CD4-positive, alpha-beta T cell treated with Interleukin-21 for 1 hour (primary cell): ENCODE data around the gene FGF22.
A peak's percentile ranks its signal among the peaks of the same experiment; 100 is the strongest.
"Not testable (repeated sequence)": the region's sequence is repeated elsewhere in the genome, so short reads cannot be mapped to it uniquely, and the experiment has no call there.

ENCODE experiments used
- DNase-seq: peaks from one replicate; pipeline ENCODE4 v3.0.0-alpha.2; 2020

FGF22 gene

DNA sequence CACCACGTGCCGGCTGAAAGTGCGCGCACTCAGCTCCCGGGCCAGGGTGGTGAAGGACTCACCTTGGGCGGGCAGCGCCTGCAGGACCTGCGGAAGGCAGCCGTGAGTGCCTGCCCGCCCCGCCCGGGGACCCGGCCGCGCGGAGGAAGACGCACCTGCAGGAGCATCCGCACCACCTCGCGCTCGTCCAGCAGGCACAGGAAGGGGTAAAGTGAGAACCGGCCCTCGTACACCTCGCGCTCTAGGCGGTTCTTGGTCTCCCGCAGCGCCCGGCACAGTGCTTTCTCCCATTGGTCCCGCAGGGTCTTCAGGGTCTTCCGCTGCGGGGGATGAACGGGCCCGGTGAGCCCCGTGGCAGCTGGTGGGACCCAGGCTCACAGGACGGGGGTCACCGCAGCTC, 17.0 kb upstream of the FGF22 start:
- no peak for DNase-seq

DNA sequence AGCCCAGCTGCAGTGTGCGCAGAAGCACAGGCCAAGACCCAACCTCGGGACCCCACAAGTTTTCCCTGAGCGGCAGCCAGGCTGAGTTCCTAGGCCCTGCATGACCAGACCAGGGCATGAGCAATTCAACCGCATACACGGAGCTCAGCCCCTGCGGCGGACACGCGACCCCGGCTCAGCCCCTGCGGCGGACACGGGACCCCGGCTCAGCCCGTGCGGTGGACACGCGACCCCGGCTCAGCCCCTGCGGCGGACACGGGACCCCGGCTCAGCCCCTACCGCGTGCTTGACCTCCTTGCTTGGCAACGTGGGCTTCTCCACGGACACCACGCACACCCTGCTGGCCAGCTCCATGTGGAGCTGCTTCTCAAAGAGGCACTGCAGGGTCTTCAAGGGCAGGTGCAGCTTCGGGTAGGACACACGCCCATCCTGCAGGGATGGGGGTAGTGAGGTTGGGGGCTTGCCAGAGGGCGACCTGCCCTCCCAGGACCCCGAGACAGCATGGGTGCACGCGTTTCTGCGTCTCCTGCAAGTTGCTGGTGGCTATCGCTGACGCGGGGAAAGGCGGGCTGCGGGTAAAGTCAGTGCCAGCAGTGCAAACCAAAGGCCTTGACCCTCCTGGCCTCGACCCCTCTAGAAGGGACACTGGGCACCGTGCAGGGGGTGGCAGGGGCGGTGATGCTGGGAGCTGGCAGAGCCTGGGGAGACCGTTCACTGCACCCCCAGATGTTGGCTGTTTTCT, 16.3 kb upstream of the FGF22 start:
- DNase-seq: no peak

DNA sequence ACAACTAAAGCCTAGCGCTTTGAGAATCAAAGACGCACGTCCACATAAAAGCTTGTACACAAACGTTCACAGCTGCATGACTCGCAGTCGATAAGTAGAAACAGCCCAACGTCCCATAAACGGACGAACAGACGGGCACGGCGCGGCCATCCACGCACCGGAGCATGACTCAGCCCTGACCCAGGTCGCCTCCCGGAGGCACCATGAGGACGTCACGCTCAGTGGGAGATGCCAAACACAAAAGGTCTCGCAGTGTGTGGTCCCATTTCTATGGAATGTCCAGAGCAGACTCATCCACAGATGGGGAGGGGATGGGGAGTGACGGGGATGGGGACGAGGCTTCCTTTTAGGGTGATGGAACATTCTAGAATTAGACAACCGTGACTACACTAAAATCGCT, 15.7 kb upstream of the FGF22 start:
- DNase-seq: no peak

DNA sequence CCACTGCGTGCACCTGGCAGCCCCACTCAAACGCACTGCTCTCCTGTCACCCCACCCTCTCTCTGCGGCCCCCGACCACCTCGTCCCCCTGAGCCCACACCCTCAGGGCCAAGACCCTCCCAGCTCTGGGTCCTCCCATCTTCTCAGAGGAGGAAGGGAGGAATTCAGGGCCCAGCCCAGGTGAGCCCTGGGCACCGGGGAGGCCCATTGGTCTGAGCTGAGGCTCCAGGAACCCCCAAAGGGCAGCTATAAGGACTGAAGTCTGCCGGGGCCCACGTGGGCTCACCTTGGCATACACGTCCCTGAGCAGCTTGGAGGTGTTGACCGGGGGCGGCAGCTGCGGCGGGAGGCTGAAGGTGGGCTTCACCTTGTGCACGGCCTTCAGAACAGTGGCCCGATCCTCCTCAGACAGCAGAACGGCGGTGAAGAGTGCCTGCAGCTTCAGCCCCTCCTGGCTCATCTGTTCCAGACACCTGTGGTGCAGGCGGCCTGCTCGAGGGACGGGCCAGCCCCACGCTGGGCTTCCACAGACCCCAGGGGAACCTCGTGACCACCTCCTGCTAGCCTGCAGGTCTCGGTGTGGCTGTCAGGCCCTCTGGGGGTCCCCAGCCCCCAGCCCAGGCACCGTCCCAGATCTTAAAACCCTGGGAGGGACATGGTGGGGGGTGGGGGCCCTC, 15.1 kb upstream of the FGF22 start:
- no peak for DNase-seq

DNA sequence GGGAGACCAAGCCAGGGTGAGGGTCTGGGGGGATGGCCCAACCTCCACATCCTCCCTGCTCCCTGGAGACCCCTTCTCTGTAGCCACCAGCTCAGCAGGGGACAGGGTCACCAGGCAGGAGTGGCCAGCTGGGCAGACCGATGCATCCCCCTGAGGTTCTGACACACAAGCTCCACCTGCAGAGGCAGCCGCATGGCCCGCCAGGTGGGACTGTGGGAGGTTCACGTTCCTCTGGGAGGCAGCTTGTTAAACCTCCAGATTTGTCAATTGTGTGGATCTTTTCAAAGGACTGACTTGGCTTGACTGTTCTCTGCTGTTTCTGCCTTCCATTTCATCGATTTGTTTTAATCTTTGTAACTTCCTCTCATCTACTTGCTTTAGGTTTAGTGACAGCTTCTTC, 14.4 kb upstream of the FGF22 start:
- no peak for DNase-seq

DNA sequence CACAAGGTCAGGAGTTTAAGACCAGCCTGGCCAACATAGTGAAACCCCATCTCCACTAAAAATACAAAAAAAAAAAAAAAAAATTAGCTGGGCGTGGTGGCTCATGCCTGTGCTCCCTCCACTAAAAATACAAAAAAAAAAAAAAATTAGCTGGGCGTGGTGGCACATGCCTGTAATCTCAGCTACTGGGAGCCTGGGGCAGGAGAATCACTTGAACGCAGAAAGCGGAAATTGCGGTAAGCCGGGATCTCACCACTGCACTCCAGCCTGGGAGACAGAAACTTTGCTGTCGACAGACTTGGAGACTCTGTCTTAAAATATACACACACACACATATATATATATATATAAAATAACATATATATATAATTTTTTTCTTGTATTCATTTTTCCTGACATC, 13.1 kb upstream of the FGF22 start:
- not testable (repeated sequence) for DNase-seq

DNA sequence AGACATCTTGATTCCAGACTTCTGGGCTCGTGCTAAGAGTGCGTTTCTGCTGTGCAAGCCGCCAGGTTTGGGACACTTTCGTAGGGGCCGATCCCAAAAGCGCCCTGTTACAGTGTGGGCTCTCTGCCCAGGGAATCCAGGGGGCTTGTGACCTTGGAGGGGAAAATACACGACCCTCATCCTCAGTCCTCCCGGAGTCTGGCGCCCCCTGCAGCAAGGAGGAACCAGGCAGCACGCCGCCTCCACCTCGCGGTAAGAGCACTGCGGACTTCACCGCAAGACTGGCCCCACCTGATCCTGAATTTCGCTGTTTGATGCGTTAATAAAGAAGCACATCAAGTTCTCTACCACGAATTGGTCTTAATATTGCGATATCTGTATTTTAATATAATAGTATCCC, 11.5 kb upstream of the FGF22 start:
- DNase-seq: no peak

DNA sequence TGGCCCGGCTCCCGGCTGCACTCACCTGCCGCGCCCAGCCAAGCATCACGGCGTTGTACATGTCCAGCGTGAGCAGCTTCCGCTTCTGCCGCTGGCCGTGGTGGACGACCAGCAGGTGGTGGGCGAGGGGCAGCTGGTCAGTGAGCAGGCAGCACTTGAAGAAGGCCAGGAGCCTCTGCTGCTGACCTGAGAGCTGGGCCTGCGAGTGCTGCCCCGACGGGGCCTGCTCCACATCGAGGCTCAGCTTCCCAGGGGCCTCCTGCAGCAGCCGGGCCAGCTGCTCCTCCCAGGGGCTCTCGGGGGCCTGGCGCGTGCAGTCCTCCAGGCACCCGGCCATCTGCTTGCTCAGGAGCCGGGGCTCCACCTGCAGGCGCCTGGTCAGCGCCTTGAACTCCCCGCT, 10.2 kb upstream of the FGF22 start:
- DNase-seq: not testable (repeated sequence)

DNA sequence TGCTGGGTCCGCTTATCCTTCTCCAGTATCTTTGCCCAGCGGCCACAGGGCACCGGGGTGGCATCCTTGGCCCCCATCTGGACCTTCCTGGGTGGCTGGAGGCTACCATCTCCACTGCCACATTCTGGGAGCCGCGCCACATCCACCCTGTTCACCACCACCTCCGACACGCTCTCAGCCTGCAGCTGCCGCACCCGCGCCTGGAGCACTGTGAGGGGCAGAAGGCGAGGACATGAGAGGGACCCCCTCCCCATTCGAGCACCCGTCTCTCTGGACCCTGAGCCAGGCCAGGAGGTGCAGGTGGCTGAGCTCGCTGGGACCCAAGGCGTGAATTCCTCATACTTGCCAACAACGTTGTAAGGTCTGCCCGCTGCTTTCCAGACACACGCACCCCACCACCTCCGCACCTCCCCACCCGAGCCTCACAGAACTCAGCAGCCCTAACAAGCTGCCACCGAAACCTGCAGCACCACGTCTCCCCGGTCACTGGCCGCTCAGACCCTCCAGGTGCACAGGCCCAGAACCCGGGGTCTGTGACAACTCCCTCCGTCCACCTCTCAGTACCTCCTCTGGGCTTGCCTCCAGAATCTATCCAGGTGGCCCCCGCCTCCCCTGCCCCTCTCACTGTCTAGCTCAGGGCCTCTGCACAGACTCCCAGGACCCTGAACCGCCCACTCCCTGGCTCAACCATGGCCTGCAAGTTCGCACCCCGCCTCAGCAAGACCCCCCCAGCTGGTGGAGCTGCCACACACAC, 9.5 kb upstream of the FGF22 start:
- no peak for DNase-seq

DNA sequence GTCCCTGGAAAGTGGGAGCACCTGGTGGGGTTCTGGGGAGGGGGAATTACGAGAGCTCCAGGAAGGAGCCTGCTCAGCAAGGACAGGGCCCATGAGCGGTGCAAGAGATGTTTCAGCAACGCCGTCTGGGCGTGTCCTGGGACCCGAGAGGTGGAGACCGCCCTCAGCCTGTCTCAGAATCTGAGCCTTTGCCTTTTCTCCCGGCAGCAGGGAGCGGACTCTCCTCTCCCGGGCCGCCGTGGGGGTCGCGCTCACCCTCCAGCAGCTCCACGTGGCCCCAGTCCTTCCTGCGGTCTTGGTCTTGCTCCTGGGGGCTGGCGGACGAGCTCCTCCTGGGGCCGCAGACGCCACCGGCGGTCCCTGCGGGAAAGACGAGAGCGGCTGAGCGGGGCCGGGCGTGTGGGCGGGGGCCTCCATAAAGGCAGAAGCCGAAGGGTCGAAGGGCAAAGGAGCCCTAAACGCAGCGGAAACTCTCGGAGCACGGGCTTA, 7.1 kb upstream of the FGF22 start:
- DNase-seq: no peak

DNA sequence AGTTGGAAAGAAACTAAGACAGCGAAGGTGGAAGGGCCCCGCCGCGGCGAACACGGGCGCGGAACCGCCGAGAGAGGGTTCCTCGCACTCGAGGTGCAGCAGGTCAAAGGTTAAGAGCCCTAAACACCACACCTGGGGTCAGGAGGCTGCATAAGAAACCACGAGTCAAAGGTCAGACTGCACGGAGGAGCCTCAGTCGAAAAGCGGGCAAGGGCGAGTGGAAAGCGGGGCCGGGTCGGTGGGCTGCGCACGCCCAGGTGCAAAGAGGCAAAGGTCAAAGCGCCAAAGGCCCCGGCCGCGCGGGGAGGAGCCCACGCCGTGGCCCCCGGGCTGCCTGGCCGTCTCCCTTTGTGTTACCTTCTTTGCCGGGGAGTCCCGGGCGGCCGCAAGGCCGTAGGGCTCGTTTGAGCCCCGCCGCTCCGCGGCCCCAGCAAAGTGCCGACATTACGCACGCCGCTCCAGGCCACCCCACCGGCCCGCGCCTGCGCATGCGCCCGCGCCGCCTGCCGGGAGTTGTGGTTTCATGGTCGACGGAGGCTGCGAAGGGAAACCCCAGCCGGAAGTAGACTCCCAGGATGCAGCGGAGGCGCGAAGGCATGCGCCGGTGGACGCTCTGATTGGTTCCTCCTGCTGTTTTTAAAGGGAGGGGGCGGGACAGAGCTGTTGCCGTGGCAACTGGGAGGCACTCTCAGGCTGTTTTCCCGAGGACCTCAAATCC, 6.5 kb upstream of the FGF22 start, which contains the start of gene POLRMT:
POLRMT (minus strand) TSS at position 470 of the 718 bp plus-strand sequence; CDS start at position 445, 25 bp downstream.
- DNase-seq: peak; percentile 98

DNA sequence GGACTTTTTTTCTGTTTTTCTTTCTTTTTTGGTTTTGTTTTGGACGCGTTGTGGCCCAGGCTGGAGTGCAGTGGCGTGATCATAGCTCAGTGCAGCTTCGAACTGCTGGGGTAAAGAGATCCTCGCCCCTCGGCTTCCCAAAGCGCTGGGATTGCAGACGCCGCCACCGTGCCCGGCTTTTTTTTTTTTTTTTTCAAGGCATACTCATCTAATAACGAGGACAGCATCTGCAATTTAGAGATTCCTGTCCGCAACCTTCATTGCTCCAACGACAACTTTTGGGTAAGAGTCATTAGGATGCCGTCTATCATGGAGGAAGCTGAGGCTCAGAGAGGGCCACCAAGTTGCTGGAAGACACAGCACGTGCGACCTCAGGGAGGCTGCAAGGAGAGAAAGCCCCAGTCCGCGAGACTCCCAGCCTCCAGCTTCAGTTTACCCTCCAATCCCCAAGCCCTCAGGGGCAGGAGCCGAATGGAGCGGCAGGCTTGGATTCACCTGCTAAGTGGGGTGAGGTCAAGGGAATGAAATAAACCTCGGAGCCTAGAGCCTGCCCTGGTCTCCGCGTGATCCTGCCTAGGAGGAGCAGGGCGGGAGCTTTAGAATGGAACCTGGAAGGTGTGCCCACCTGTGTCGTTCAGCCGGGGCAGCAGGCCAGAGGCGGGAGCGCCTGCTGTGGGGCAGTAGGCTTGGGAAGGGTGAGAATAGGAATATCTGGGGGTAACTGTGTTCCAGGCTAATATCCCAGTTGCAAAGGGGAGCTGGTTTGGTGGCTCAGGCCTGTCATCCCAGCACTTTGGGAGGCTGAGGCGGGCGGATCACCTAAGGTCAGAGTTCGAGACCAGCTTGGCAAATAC, 5.7 kb upstream of the FGF22 start:
- no peak for DNase-seq

DNA sequence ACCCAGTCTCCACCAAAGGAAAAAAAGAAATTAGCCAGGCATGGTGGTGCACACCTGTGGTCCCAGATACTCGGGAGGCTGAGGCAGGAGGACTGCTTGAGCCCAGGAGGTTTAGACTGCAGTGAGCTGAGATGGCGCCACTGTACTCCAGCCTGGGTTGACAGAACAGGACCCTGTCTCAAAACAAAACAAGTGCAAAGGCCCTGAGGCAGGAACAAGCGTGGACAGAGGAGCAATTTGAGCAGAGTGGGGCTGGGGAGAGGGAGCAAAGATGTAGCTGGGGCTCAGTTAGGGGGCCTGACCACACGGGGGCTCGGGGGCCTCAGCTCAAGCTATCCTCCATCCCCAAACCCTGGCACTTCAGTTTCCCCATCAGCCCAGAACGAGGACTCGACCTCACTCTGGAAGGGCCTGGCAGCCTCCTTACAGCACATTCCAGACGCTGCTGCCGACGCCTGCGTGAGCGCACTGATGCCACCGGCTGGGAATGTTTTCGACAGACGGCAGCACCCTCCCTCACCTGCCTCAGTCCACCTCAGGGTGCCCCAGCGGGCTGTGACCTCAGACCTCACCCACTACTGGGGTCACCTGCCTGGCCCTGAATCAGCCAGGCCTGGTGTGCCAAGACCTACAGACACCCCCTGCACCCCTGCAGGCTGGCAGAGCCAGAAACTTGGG, 4.6 kb upstream of the FGF22 start:
- no peak for DNase-seq

DNA sequence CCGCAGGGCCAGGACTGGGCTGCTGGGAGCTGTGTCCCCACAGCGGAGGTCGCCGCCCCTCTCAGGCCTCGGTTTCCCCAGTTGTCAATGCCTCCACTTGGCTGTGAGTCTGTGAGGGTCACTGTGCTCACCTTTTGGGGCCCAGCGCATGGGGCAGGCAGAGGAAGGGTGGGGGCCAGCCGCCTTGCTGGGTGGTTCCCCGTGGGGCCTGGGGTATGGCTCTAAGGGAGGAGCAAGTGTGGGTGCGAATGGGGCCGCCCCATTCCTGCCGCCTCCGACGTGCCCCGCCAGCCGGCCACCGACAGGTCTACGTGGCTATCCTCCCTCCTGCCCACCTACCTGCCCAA, 800 bp upstream of the FGF22 start:
- DNase-seq: no peak

DNA sequence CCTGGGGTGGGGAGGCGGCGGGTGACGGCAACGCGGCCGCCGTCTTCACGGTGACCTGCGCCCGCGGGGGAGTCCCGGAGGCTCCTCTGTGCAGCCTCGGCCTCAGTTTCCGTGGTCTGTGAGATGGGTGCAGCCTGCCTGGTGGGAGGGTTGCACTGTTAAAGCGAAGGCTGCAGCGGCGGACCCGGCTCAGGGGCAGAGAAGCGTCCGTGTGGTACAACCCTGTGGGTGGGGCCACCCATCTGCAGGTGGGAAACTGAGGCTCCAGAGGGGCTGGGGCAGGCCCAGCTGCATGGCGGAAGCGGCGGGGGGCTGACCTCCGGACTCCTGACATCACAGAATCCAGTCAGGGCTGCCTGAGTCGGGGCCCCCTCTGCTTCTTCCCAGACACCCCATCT, 481 bp downstream of the FGF22 start:
- no peak for DNase-seq

DNA sequence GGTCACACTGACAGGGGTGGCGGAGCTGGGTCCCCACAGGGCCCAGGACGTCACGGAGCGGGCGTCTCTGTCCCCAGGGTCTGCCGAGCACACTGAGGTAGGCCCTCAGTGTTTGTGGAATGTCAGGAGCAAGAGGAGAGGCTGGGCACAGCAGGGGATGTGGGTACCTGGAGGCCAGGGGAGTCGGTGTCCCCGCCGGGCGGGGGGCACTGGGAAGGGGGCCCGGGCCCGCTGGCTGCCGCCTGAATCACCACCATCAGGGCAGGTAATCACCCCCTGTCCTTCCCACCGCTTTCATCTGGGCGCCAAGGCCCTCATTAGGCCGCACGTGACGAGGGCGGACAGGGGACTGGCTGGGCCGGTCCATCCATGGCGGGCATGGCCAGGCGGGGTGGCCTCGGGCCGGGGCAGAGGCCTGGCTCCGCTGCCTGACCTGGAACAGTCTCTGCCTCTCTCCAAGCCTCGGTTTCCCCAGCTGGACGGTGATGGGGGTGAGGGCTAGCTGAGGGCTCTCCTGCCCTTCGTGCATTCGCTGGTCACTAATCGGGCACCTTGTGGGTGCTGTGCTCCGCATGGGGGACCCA, 1.0 kb downstream of the FGF22 start:
- no peak for DNase-seq

DNA sequence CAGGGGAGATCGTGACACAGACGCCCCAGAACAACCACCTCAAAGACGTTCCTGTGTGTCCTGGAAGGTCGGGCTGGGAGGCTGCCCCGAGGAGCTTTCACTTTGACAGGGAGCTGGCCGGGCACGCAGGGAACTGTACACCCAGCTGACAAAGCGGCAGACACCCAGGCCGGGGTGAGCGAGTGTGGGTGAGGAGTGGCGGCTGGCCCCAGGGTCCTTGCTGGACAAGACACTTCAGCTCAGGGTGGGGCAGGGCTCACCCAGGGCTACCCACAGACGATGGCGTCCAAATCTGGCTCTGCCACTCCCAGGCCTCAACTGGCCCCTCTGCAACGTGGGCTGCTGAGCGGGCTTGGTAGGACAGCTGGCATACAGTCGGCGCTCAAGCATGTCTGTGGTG, 2.0 kb downstream of the FGF22 start:
- DNase-seq: no peak

DNA sequence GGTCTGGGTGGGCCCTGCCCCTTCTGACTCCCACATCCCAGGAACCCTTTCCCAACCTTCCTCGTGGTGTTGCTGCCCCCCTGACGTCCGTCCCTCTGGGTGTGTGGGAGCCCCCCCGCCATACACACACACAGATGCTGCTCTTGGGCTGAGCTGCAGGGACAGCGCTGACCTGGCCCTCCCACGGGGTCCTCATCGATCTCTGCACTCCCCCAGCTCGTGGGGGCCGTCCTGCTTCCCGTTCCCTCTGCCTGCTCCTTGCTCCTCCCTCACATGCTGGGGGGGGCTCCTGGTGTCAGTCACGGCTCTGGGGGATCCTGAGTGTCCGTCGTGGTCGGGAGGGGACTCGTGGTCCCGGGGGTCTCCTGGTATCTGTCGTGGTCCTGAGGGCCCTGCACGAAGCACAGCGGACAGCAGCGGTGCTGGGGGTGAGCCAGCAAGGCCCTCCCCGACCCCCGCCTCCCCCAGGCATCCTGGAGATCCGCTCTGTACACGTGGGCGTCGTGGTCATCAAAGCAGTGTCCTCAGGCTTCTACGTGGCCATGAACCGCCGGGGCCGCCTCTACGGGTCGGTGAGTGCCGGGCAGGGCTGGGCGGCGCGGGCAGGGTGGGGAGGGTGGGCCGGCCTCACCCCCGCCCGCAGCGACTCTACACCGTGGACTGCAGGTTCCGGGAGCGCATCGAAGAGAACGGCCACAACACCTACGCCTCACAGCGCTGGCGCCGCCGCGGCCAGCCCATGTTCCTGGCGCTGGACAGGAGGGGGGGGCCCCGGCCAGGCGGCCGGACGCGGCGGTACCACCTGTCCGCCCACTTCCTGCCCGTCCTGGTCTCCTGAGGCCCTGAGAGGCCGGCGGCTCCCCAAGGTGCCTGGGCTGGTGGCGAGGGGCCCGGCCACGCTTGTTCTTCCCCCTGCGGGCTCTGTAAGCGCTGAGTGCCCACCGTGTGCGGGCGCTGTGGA, 3.4 kb downstream of the FGF22 start:
- no peak for DNase-seq

DNA sequence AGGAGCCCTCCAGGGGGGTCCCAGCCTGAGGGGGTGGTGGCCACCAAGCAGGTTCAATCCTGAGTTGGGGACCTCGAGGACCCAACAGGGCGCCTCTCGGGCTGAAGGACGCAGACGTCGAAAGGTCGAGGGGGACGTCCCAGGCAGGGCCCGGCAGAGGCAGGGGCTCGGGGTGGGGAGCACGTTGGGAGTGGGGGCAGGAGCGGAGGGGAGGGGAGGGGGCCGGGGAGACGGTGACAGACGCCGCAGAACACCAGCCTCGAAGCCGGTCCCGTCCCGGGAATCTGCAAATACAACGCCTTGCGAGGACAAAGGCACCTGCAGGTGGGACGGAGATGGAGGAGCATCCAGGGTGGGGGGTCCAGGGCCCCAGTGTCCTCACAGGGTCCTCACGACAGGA, 4.1 kb downstream of the FGF22 start:
- DNase-seq: no peak

DNA sequence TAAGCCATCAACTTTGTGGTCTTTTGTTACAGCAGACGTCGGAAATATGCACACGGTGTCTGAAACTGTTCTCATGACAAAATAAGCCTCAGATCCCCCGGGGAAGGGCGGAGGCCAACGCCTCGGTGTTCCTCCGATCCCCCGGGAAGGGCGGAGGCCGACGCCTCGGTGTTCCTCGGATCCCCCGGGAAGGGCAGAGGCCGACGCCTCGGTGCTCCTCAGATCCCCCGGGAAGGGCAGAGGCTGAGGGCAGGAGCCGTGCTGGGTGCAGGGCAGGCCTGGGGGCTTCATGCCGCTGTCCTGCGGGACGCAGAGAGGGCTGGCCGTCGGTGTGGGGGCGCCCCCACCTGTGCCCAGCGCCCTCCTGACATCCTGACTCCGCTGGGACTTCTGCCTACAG, 4.7 kb downstream of the FGF22 start:
- no peak for DNase-seq
